GM12872 (cell line): ENCODE data around the gene MYO3B.

Experiments
- CTCF ChIP-seq: IDR thresholded peaks from 3 replicates; pipeline ENCODE4 v1.5.1; 2011; ENCODE audit warnings: low read depth, mild to moderate bottlenecking, low read length, moderate library complexity; ENCODE audit not compliant: insufficient read depth

Gene MYO3B

GRCh38 chr2:170531876-170532275 lies 353.9 kb downstream of the MYO3B start:
- TF ChIP-seq CTCF: no peak

GRCh38 chr2:170533156-170533555 lies 355.2 kb downstream of the MYO3B start:
- no peak for TF ChIP-seq CTCF

GRCh38 chr2:170535552-170535951 lies 357.6 kb downstream of the MYO3B start:
- TF ChIP-seq CTCF: no peak

- no peak for TF ChIP-seq CTCF
Measured at GRCh38 chr2:170544817-170545216, 366.9 kb downstream of the MYO3B start.

GRCh38 chr2:170548304-170548703 lies 370.4 kb downstream of the MYO3B start:
- no peak for TF ChIP-seq CTCF

GRCh38 chr2:170550501-170550900 lies 372.6 kb downstream of the MYO3B start:
- no peak for TF ChIP-seq CTCF

- TF ChIP-seq CTCF: no peak
Measured at GRCh38 chr2:170553748-170554147, 375.8 kb downstream of the MYO3B start.
